Stimulated activated CD8-positive, alpha-beta memory T cell treated with anti-CD3 and anti-CD28 coated beads, Interleukin-15, amount 100 ng/mL, for 24 hours (primary cell): Measurements from ENCODE around the gene SNRPB2.

ENCODE experiments used
- DNase-seq: peaks from one replicate; pipeline ENCODE4 v3.0.0-alpha.2; 2020; ENCODE audit warnings: low read depth

SNRPB2 gene

GRCh38 chr20:16729565-16730460, at the start of gene SNRPB2:
Gene SNRPB2 (plus strand): TSS chr20:16730026. CDS start chr20:16731703, 1,677 bp downstream.
- DNase-seq = peak; percentile 72

DNA sequence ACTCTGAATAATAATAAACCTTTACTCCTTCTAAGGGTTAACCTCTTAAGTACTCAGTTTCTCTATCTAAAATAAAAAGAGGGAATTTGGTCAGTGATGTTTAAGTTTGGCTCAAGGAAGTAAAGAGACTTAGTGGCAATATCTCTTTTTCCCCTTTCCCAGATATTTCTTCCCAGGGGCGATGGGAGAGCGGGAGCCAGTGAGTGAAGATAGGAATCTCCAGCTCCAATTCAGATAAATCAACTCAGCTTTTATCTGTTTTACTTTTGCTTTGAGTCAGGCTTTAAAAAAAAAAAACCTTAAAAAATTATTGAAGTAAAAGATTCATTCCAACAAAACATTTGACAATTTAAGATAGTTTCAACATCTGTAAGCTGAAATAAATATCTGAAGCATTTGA, 45.4 kb upstream of the SNRPB2 start:
- no peak for DNase-seq

DNA sequence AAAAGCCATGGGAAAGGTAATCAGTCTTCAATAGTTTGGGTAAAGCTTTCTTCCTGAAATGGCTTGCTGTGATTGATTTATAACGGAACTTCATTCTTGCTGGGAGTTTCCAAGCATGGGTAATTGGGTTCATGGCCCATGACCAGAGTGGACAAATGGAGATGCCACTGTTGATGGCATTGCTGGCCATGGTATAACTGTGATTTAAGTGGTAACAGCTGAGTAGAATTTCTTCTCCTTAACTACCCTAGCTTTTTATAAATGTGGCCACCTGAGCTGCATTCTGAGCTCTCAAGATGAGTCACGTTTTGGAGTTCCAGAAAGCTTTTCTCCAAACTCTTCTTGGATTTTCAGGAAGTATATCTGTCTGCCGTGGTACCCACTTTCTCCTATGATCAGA, 39.9 kb upstream of the SNRPB2 start:
- DNase-seq = no peak

- DNase-seq = no peak
Measured at GRCh38 chr20:16691381-16691780, 38.4 kb upstream of the SNRPB2 start.

DNA sequence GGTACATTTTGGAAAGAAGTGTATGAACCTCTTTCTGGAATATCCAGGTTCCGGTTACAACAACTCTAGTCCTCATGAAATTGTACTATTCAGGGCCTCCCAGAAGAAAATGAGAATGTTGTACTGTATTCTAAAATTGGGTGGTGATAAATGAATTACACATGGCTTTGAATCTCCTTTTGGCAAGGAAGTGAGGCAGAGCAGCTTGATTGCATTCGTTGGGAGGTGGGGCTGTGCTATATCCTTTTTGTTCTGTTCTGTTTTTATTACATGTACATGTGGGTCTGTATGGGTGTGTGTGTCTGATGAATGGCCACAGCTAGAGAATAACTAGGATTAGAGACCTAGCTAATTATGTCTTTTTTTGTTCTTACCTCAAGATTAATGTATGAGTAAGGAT, 37.8 kb upstream of the SNRPB2 start:
- DNase-seq = no peak

GRCh38 chr20:16692442-16692841, 37.4 kb upstream of the SNRPB2 start:
- no peak for DNase-seq

DNA sequence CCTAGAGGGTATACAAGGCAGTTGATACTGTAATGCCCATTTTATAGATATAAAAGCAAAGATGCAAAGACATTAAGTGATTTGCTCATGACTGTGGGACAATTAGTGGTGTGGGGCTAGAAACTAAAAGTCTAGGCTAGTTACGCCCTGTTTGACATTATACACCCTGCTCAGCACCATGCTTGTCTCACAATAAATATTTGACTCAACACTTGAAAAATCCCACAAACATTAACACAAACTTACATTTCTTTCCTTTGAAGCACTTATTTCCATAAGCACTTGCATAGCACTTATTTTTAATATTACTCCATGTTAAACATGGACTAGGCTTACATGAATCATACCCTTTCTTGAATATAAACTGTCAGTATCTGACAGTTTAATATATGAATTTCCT, 36.5 kb upstream of the SNRPB2 start:
- DNase-seq = no peak

GRCh38 chr20:16694161-16694560, 35.7 kb upstream of the SNRPB2 start:
- no peak for DNase-seq

DNA sequence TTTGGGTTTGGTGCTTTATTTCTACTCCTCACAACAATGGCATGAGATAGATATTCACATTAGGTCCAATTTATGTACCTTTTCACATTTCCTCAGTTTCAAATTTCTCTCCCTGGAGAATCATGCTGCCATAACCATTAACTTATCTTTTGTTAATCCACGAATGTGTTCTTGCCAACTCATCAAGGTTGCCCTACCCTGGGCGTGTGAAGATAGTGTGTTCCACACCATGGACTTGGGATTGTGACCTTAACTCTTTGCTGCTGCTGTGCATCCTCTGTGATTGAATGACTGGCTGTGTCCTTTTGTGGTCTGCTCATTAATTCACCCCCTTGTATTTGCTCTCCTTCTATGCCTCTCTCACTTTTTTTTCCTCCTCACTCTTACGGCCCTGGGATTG, 34.2 kb upstream of the SNRPB2 start:
- DNase-seq = no peak

- DNase-seq = no peak
Measured at GRCh38 chr20:16699293-16699692, 30.5 kb upstream of the SNRPB2 start.

DNA sequence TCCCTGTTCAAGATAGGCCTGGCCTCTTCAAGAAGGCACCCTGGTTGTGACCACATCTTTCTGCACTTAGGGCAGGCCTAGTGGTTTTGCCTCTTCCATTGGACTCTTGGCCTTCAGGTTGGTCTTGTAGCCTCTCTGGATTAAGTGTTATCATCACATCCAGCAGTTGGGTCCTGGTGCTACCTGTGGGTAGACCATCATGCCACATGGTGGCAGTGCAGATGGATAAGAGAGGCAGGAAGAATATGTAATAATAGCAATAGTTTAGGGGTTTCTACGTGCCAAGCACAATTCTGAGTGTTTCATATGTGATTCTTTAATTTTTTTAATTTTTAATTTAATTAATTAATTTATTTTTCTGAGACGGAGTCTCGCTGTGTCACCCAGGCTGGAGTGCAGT, 28.5 kb upstream of the SNRPB2 start:
- DNase-seq = no peak

DNA sequence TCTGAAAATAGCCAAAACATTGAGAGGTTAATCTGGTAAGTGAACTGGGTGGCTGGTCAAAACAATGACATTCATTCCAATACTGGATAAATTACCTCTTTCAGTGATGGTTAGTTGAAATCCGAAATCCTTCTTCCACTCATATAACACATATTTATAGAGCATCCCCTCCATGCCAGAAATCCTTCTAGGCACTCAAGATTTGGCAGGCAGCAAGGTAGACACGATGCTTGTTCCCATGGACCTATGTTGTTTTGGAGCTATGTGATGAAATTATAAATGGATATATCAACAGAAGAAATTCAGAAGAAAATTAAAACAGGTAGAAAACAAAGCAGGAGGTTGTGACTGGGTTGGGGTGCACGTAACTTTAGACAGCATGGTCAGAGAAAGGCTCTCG, 26.3 kb upstream of the SNRPB2 start:
- DNase-seq = no peak

GRCh38 chr20:16707674-16708073, 22.2 kb upstream of the SNRPB2 start:
- no peak for DNase-seq

GRCh38 chr20:16708602-16709001, 21.2 kb upstream of the SNRPB2 start:
- no peak for DNase-seq

DNA sequence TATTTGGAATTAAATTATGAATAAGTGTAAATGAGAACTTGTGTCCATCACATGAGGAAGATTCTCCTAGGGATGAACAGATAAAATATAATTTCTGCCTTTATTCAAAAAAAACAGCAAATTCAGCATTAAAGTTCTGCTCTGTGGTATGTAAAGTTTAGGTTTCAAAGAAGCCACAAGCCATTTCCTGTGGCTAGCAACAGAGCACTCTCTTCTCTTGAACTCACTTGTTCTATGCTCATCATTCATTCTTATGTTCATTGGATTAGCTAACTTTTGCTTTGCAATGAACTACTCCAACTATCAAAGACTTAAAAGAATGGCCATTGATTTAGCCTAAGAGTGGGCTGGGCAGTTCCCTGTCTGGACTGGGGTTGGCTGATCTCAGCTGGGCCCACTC, 20.8 kb upstream of the SNRPB2 start:
- DNase-seq = no peak

DNA sequence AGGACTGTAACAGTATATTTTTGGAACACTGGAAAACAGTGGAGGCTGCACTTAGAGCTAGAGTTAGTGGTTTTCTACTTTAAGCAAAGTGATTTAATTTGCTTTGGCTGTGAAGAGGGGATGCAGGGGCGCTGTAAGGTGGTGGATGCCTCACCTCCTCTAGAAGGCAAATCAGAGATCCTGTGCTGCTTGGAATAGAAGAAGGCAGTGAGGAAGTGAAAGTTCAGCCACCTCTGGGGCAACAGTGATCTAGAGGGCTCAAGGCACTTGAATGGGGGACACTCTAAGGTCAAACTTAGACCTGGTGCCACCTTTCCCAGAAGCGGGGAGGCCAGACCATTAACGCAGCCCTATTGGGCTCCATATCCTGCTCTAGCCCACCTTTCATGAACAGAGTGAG, 19.0 kb upstream of the SNRPB2 start:
- no peak for DNase-seq

DNA sequence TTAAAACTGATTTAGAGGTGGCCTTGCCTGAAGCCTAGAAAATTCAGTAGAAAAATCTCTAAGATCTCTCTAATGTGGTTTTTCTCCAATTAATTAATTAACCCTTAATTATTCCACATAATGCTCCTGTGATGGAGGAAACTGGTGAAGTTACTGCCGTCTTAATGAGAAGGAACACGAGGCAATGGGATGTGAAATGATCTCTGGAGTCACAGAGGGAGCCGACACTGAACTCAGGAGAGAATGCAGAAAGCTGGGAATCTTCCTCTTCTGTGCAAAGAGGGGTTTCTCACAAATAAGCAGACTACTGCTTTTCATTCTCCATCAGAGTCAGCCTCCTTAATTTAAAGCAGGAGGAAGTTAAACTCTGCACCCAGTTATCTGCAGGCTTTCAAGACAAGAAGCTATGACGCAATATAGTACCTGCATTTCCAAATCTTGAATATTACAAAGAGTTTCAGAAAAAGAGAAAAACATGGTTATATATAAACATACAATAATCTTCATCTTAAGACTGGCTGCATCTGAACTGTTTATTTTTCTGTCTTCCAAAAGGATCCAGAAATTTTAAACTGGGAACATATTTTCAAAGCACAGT, 18.1 kb upstream of the SNRPB2 start:
- no peak for DNase-seq

DNA sequence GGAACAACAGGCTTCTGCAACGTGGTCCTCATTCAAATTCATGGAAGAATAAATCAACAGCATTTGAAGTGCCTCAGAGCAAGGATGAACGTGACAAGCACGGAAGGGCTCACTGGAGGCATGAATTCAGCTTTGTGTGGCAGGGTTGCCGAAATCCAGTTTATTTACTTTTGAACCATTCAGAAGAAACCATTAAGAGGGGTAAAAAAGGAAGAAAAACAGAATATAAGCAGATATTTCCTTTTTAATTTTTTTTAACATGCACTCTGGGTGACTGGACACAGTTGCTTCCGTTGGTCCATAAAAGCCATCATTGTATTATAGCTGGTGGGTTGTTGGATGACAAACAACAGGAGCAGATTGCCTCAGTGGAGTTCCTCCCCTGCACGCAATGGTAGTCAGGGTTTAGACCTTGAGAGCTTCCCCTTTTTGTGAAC, 17.3 kb upstream of the SNRPB2 start:
- DNase-seq = no peak

- no peak for DNase-seq
Measured at GRCh38 chr20:16713066-16713465, 16.8 kb upstream of the SNRPB2 start.

DNA sequence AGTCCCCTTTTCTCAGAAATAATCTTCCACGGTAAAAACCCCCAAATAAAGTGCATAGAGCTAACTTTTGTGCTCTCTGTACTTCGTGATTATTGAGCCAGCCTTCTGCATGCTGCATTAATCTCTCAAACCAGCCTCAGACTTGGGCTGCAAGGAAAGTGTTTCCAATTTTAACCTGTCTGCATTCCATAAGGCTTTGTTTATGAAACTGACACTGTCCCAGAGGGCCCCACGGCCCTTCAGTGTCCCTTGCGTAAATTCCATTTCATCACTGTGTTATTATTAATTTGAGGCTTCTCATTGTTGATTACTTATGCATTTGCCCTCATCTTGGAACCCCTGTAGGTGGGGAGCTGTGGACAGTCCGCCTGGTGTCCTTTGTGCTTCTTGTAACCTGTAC, 15.6 kb upstream of the SNRPB2 start:
- DNase-seq = no peak

DNA sequence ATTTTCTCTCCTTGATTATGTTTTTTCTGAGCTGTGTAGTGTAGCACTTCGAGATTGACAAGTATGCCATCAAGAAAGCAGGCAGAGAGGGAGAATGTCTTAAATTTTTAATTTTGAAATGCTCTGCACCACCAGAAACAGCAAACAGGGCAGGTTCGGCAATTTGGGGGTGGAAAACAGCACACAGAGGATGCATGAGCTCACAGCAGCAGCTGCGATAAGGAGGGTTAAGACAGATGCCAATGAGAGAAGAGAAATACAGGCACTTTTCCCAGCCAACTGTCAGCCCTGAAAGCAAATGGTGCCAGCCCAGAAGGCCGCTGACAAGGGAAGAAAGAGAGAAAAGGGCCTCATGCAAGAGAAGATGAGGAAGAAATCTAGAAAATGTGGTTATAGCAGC, 15.1 kb upstream of the SNRPB2 start:
- DNase-seq = no peak

DNA sequence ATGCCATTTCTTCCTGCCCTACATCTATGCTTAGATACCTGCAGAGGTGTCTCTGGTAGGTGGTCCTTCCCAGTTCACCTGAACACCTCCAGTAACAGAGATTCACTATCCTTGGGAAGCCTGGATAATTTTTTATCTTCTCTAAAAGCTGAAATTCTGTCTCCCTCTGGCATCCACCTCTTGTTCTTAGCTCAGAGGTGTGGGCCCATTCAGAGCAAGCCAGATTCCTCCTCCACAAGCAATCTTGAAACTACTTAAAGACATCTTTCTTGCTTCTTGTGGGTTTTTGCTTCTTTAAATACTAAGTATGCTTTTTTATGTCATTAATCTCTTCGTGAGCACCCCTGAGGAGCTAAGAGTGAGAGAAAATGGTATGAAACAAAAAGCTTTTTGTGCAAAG, 10.4 kb upstream of the SNRPB2 start:
- DNase-seq = no peak

DNA sequence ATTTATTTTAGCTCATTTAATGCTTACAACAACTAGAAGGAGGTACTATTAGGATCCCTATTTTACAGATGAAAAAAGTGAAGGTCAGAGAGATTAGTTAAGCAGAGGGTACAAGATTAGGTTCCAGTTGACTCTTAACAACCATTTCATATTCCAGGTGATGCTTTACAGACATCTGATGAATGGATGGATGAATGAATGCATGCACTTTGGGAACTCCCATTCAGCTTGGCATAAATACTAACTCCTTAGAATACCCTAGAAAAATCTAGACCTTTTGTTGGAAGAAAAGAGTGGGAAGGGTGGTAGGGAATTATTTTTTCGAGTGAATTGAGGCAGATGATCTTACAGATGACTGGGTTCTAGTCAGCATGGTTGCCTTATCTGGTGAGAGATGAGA, 746 bp upstream of the SNRPB2 start:
- no peak for DNase-seq
